22Rv1 (cell line): Measurements from ENCODE around the gene CYP1B1.

Source experiments
- CTCF ChIP-seq: fragments of 450-650 bp; IDR thresholded peaks from 2 replicates; pipeline ENCODE4 v1.5.1; 2017; ENCODE audit warnings: mild to moderate bottlenecking
- ZFX ChIP-seq: fragments of 450-650 bp; IDR thresholded peaks from 2 replicates; pipeline ENCODE4 v1.6.1; 2017; ENCODE audit warnings: antibody characterized with exemption, borderline replicate concordance

GRCh38 chr2:38037757-38038621 is 38.0 kb downstream of the CYP1B1 start:
- TF ChIP-seq CTCF (no peak), ZFX (no peak)
